ENCODE data around the gene CREB5.

CREB5 gene

DNA sequence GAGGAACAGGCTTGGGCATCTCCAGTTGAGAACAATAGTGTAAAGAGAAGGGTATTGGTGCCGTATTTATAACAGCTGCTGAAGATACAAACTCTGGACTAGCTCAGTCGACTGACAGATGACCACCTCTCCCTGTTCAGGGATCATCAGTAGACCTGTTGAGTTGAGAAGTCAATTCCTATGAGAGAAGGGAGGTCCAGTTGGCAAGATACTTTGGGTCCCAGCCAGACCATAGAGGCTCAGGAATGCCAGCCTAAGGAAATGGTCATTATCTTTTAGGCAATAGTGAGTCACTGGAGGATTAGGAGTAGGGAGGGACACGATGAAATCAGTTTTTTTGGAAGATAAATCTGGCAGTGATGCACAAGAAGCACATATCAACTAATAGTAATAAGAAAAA, 342.9 kb downstream of the CREB5 start:
- TF ChIP-seq FOXP2 (optimal IDR thresholded peaks at IDR 0.05; ENCODE audit: borderline replicate concordance, extremely low read depth, extremely low read length, insufficient read depth) (no peak), POLR2AphosphoS5 (IDR thresholded peaks at IDR 0.05; ENCODE audit: low read depth, low read length) (no peak), TAF1 (IDR thresholded peaks at IDR 0.05; ENCODE audit: borderline replicate concordance, insufficient read depth, low read length) (no peak), SIN3A (IDR thresholded peaks at IDR 0.05; ENCODE audit: borderline replicate concordance, insufficient read depth, low read length) (no peak)
- TF ChIP-seq, protein P1, sequence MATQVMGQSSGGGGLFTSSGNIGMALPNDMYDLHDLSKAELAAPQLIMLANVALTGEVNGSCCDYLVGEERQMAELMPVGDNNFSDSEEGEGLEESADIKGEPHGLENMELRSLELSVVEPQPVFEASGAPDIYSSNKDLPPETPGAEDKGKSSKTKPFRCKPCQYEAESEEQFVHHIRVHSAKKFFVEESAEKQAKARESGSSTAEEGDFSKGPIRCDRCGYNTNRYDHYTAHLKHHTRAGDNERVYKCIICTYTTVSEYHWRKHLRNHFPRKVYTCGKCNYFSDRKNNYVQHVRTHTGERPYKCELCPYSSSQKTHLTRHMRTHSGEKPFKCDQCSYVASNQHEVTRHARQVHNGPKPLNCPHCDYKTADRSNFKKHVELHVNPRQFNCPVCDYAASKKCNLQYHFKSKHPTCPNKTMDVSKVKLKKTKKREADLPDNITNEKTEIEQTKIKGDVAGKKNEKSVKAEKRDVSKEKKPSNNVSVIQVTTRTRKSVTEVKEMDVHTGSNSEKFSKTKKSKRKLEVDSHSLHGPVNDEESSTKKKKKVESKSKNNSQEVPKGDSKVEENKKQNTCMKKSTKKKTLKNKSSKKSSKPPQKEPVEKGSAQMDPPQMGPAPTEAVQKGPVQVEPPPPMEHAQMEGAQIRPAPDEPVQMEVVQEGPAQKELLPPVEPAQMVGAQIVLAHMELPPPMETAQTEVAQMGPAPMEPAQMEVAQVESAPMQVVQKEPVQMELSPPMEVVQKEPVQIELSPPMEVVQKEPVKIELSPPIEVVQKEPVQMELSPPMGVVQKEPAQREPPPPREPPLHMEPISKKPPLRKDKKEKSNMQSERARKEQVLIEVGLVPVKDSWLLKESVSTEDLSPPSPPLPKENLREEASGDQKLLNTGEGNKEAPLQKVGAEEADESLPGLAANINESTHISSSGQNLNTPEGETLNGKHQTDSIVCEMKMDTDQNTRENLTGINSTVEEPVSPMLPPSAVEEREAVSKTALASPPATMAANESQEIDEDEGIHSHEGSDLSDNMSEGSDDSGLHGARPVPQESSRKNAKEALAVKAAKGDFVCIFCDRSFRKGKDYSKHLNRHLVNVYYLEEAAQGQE (IDR thresholded peaks at IDR 0.05; ENCODE audit: insufficient read depth in 1 of 2, low read depth in 2 of 2, low read length in 2 of 2): no peak

DNA sequence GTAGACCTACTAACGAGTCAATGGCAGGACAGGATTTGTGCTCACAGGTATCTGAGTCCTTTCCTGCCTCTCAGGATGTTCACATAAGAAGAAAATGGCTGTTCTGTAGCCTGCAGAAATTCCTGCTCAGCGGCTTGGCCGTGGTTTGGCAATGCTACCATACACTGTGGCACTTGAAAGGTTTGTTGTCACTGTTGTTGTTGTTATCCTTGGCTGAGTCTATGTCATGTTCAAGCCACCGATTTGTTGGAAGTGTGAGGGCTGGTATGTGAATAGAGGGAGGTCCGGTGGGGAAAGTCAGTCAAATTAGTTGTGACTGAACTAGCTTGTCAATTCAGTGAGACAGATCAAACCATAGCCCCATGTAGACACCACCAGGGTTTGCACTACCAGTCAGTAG, 345.9 kb downstream of the CREB5 start:
- TF ChIP-seq, protein P1 (IDR thresholded peaks at IDR 0.05; ENCODE audit: insufficient read depth in 1 of 2, low read depth in 2 of 2, low read length in 2 of 2): no peak
- TF ChIP-seq TAF1 (IDR thresholded peaks at IDR 0.05; ENCODE audit: borderline replicate concordance, insufficient read depth, low read length) (no peak), SIN3A (IDR thresholded peaks at IDR 0.05; ENCODE audit: borderline replicate concordance, insufficient read depth, low read length) (no peak), FOXP2 (optimal IDR thresholded peaks at IDR 0.05; ENCODE audit: borderline replicate concordance, extremely low read depth, extremely low read length, insufficient read depth) (no peak), POLR2AphosphoS5 (IDR thresholded peaks at IDR 0.05; ENCODE audit: low read depth, low read length) (no peak)

DNA sequence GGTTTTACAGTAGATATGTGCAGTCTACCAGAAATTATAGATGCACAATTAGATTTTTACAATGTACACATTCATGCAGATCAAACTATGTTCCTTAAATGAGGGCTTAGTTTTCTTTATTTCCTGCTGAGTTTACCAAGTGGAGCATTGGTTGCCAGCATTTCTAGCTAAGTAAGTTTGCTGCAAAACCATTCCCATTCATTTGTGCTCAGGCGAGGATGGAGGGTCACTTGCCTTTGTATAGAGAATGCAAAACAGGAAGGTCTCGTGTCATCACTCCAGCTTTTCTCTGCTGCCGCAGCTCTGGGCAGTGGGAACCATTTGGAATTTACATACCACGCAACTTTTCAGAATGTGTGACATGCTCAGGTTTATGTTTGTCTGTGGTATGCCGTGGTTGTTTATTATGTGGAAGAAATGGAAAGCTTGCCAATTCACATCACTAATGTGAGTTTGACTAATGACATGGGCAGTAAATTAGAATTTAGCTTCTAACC, 347.2 kb downstream of the CREB5 start:
- TF ChIP-seq, protein P1 (IDR thresholded peaks at IDR 0.05; ENCODE audit: insufficient read depth in 1 of 2, low read depth in 2 of 2, low read length in 2 of 2): no peak
- TF ChIP-seq POLR2AphosphoS5 (IDR thresholded peaks at IDR 0.05; ENCODE audit: low read depth, low read length) (no peak), FOXP2 (optimal IDR thresholded peaks at IDR 0.05; ENCODE audit: borderline replicate concordance, extremely low read depth, extremely low read length, insufficient read depth) (no peak), TAF1 (IDR thresholded peaks at IDR 0.05; ENCODE audit: borderline replicate concordance, insufficient read depth, low read length) (no peak), SIN3A (IDR thresholded peaks at IDR 0.05; ENCODE audit: borderline replicate concordance, insufficient read depth, low read length) (no peak)

DNA sequence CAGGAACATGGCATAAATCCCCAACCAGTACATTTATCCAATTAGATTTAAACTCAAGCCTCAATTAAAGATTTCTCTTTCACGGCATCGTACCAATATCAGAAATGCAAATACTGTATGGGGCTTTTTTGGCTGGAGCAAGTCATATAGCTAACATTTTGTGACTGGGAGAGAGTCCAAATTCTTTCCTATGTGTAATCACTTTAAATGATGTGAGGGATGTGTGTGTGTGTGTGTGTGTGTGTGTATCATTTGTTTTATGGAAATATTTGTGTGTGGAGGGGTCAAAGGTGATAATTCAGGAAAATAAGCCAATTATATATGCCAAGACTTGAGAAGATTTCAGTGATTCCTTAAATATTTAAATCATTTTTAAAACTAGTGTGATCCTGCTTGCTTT, 349.2 kb downstream of the CREB5 start:
- no peak for TF ChIP-seq SIN3A (IDR thresholded peaks at IDR 0.05; ENCODE audit: borderline replicate concordance, insufficient read depth, low read length)
- TF ChIP-seq, protein P1 (IDR thresholded peaks at IDR 0.05; ENCODE audit: insufficient read depth in 1 of 2, low read depth in 2 of 2, low read length in 2 of 2): no peak
- no peak for TF ChIP-seq FOXP2 (optimal IDR thresholded peaks at IDR 0.05; ENCODE audit: borderline replicate concordance, extremely low read depth, extremely low read length, insufficient read depth)
- TF ChIP-seq POLR2AphosphoS5 (IDR thresholded peaks at IDR 0.05; ENCODE audit: low read depth, low read length): no peak
- TF ChIP-seq TAF1 (IDR thresholded peaks at IDR 0.05; ENCODE audit: borderline replicate concordance, insufficient read depth, low read length): no peak

DNA sequence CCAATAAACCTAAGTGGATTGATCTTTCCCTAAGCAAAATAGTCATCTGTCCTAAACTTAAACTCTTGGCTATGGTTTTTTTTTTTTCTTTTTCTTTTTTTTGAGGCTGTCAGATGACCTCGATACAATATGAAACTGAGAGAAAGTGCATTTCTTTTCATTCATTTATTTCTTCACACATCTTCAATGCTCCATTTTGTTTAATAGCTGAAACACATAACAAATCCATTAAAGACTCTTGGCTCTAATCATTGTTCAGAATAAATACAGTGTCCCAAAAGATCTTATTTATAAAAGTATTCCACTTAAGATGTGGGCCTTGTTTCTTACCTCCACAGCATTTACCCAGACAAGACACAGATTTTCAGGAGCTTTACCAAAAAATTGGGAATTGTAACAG, 350.3 kb downstream of the CREB5 start:
- TF ChIP-seq, protein P1 (IDR thresholded peaks at IDR 0.05; ENCODE audit: insufficient read depth in 1 of 2, low read depth in 2 of 2, low read length in 2 of 2): no peak
- TF ChIP-seq SIN3A (IDR thresholded peaks at IDR 0.05; ENCODE audit: borderline replicate concordance, insufficient read depth, low read length) (no peak), POLR2AphosphoS5 (IDR thresholded peaks at IDR 0.05; ENCODE audit: low read depth, low read length) (no peak), FOXP2 (optimal IDR thresholded peaks at IDR 0.05; ENCODE audit: borderline replicate concordance, extremely low read depth, extremely low read length, insufficient read depth) (no peak), TAF1 (IDR thresholded peaks at IDR 0.05; ENCODE audit: borderline replicate concordance, insufficient read depth, low read length) (no peak)
